GM18526 (cell line): Measurements from ENCODE around the gene EBF3.

Experiments used
- POLR2A ChIP-seq: IDR thresholded peaks from 3 replicates; pipeline ENCODE4 v1.6.1; 2011; ENCODE audit not compliant: insufficient read length; ENCODE audit errors: extremely low read depth

The EBF3 gene

DNA sequence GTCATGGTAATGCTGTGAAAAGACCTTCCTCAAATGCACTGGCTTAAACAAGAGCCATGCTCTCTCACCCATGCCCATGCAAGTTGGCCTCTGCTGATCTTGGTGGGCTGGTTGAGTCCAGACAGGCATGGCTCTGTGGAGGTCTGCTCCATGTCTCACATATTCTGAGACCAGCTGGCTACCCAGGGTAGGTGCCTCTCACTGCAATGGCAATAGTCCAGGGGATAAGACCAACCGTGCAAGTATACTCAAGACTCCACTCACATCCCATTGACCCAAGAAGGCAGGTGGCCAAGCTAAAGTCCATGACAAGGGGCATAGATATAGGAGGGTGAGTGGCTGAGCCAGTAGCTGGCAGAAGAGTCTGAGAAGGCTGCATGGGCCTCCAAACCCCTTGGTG lies 14.2 kb upstream of the EBF3 start:
- no peak for TF ChIP-seq POLR2A

DNA sequence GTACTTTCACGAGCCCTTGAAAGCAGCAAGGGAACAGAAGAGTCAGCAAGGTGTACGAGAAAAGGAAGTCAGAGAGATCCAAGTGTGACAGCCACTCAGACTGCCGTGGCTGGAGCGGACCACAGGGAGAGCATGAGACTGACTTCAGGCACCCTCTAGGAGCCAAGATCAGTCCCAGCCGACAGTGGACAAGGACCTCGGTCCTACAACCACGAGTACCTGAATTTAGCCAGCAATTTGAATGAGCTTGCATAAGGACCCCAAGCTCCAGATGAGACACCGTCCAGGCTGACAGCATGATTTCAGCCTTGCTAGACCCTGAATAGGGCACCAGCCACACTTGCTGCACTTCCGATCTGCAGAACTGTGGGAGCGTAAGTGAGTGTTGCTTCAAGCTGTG lies 13.7 kb upstream of the EBF3 start:
- no peak for TF ChIP-seq POLR2A

DNA sequence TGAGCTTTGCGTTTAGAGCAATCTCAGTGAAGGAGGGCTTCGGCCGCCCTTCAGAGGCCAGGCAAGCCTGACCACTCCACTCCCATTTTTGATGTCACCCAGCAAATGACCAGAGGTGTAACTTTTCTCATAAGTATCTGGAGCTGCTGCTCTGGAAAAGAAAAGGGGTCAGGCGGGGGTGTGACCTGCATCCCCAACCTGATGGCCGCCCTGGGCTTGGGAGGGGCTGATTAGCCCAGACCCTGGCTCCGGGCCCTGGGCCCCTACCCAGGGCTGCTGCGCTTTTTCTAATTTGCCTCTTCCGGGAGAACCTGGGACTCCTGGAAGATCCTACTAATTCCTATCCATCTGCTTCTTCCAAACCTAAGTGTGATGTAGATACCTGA lies 9.6 kb upstream of the EBF3 start:
- no peak for TF ChIP-seq POLR2A

DNA sequence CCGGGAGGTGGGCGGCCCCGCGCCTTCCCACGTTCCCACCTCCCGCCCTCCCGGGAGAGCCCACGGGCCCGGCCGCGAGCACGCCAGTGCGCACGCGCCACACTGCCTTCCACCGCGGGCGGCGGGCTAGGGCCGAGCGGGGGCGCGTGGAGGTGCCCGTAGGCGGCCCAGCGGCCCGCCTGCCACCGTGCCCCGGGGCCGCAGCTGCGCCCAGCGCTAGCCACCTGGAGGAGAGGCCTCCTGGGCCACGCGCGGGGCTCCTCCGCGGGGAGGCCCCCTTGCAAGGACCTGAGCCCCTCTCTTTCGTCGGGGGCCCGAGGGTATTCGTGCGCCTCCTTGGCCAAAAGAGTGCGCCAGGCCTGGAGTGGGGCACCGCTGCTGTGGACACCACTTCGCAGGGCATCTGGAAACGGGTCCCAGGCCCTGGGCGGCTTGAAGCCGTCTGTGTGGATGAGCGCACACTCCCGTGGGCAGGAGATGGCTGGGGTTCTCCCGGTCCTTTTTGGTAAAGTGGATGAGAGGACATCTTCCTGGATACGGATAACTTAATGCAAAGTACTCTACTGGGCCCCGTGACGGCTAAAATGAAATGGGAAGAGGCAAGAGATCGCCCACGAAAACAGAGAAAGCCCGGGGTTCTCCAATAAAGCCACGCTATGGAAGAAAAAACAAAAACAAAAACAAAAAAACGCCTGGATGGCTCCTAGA lies 9.0 kb upstream of the EBF3 start:
- no peak for TF ChIP-seq POLR2A

DNA sequence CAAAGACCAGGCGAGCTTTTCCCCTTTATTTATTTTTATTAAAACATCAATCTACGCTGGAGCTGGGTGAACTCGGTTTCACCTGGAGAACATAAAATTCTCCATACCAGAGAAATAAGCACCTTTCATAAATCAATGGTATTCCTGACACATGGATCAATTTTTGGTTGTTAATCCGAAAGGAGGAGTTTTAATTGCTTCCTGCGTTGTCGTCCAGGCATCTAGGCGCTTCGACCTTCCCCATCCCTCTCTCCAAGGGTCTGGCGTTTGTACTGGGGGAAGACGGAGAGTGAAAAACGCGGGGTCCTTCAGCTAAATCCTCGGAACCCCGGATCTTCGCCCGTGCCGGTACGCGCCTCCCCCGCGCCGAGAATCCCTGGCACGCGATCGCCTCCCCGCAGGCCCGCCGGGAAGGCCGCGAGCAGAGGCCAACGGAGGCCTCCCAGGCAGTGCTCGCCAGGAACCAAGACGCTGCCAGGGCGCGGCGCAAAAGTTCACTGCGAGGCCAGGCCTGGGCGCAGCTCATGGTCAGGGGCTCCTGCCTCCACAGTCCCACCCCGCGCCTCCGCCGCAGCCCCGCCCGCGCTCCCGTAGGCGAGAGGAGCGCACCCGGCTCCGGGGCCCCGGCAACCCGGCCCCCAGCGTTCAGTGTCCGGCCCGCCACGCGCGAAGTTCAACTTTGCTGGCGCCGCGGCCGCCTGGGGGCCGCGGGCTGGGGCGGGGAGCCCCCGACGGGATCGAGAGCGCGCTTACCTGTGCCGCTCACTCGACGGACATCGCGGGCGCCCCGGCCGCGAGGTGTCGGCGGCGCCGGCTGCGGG lies 8.3 kb upstream of the EBF3 start:
- no peak for TF ChIP-seq POLR2A

DNA sequence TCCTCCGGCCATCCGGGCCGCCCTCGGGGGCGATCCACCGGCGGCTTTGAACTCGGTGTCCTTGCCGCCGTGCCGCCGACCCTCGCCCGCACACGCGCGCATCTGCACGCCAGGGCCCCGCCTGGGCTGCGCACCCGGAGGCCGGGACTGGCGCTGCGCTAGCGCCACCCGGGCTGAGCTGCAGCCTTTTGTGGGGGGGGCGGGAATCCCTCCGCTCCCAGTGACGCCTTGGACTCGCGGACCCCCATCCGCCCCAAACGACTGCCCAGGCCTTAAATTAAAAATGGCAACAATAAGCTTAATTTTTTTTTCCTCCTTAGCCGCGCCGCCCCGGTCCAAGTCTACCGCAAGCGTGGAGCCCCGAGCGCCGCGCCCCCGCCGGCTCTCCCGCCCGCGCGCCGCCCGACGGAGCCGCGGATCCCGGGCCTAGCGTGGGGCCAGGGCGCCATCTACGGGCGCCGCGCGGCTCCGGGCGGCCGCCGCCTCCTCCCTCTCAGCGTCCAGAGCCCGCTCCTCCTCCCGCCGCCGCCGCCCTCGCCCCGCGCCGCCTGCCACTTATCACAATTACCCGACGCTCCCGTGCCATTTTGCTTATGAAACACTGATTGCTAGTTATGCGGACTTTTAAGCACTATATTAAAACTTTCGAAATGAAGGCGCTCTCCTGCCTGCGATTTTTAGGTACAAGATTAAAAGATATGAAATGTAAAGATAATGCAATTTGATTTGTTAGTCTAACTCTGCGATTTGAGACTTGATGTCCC lies 7.5 kb upstream of the EBF3 start:
- no peak for TF ChIP-seq POLR2A

DNA sequence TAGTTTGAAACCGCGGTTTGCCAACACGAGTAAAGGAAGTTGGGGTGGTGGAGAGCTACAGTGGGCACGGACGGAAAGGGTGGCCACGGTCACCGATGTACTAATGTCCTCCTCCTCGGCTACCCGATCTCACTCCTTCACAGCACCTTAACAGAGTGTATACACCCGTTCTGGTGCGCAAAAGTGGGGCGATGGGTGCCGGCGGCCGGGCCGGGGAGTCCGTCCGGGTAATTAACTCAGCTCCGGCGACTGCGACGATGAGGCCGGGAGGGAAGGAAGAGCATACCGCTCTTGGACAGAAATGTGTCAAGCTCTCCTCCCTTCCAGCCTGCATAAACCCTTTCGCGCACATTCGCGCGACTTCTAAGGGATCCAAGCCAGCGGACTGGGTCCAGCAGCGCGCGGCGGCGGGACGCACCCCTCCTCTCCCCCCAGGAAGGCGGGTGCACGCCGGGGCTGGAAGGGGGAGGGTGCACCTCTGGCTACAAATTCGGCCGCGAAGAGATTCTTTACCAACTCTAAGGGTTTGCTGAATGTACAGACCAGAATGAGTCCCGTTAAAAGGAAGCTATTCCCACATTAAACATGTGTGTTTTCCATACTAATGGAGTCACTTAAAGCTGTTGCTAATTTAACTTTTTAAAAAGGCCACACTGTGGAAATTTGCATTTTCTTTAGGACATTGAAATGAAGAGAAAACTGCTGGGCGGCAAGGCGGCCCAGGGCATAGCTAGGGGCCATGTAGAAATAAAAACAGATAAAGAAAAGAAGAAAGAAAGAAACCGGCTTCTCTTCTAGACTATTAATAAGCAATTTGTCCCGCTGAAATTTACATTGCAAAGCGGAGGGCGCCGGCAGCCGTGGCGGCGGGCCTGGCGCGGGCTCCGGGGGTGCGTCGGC lies 6.6 kb upstream of the EBF3 start:
- TF ChIP-seq POLR2A: no peak

DNA sequence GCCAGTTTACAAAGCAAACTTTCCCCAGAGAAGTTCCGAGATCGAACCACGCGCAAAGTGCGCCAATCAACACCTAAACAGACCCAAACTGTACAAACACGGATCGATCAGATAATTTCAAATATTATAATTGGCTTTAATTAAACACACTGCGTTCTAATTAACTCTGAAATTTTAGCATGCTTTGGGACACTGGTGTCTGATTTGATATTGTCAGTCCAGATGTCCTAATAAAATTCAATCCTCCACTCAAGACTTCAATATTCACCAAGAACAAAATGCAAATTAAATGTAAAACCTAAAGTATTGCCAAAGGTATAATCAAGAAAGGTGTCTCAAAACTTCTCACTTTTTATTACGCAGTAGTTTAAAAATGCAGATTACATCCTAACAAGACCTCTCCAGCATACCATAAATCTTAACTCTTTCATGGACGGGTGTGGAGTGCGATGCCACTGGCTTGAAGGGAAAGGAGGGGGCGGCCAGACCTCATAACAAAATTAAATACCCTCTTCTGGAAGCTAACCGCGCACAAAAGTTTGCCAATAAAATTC lies 5.9 kb upstream of the EBF3 start:
- no peak for TF ChIP-seq POLR2A

DNA sequence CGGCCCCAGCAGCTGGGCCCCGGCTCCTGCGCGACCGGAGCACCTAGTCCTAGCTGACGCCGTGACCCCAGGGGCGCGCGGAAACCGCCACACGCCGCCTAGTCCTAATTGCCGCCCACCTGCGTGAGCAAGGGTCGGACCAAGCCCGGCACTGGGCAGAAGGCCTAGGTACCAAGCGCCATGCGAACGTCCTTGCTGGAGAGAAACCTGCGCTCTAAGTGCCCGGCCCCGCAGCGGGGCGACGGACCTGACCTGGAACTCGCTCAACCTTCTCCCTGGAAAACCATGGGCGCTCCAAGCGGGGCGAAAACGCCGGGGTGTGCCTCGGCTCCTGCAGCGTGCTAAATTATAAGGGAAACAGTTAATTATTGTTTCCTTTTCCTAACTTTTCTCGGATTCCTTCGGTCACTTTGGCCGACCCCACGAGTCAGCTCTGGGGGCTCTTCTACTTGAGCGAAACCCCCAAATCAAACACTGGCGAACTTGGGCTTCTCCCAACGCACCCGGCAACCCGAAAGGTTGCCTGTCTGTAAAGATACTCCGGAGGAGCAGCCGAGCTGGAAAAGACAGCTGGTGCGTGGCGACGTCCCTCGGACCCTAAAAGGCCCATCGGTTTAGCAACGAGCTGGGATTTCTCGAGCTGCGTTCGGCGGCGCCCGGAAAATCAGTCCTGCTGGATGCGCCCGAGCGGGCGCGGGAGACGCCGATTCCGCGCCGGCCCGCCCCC lies 5.3 kb upstream of the EBF3 start:
- no peak for TF ChIP-seq POLR2A

DNA sequence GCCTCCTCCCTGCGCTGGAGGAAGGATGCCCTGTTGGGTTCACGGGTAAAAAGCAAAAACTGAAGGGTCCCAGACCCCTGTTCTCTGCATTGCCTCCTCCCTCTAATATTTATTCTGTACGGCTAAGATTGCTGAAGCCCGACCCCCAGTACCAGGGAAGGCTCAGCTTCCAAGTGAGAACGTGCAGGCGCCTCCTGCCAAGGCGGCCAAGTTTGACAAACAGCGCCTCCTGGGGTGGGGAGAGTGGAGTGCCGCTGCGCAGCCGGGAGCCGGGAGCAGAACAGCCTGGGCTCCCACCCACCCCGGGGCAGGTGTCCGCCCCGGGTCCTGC lies 4.7 kb upstream of the EBF3 start:
- no peak for TF ChIP-seq POLR2A

DNA sequence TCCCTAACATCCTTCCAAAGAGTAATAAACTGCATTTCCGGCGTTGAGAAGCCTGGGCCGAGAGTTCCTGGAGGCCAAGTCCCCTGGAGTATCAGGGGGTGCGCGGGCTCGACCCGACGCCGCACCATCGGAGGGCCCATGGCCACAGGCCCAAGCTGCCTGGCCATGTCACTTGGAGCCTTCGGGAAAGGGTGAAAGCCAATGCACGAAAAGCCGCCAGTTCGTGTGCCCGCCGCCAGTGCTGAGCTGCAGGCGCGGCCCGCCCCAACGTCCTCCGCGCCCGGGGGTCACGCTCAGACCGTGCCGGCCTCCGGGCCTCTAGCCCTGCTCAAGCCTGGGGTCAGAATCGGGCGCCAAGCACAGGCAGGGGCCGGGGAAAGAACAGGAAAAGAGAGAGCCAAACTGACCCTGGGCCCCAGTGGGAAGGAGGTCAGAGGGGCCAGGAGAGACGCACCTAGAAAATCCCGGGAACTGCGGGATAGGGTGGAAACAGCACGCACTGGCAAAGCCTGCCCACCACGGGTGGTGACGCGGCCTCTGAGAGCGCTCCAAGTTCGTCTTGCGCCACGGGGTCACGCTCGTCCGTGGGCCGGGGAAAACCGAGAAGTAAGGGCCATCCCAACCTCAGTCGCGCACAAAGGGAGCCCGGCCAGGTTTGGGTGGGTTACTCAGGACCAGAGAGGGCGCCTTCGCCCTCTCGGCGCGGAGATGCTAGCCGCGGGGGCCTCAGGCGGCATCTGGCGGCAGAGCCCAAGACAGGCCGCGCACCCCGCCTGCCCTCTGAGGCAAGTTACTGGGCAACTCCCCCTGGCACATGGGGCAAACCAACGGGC lies 4.2 kb upstream of the EBF3 start:
- TF ChIP-seq POLR2A: no peak

DNA sequence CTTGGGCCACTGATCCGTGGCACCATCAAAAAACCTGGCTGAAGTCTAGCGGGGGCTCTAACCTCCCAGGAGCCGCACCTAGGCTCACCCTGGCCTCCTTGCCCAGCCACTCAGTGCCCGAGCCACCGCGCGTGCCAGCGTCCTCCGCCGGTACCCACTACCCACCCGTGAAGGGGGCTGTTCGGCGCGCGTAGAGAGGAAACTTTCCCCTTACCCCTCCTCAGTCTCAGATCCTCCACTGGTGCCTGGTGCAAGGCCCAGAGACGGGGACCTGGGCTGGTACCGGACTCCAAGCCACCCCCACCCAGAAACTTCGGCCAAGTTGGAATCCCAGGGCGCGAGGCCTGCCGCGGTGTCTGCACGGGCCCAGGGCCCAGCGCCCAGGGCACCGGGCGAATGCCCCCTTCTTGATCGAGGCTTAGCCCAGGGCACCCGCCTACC lies 3.5 kb upstream of the EBF3 start:
- no peak for TF ChIP-seq POLR2A

DNA sequence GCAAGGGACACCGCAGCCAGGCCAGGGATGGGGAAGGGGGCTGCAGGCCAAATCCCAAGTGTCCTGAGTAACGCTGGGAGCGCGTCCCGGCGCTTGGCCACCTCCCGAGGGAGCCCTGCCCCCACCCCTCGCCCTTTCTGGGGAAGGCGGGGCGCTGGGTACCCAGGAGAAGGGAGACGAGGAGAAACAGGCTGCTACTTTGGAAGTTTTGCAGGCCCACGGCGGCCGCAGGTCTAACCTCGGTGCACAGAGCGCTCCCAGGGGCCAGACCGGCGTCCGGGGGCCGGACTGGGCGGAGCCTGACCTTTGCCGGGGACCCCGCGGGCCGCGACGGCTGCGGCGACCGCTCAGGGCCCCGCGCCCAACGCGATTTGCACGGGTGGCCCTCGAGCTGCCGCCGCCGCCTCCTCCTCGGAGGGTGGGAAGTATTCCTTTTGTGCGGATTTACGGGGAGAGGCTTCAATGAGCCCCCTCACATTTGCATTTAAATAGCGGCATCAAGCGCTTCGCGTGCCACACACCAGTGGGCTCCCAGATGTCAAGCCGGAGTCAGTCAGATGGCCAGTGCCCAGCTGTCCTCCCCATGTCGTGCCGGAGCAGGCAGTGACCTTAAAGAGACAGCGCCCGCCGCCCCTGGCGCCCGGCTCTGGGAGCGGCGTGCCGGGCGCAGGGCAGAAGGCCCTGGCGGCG lies 3.0 kb upstream of the EBF3 start:
- TF ChIP-seq POLR2A: no peak
